ENCODE measurements around the gene LAIR1.
"Not testable (repeated sequence)": the region's sequence is repeated elsewhere in the genome, so short reads cannot be mapped to it uniquely, and the experiment has no call there.

LAIR1 gene

GRCh38 chr19:54376610-54377285, 12.0 kb upstream of the LAIR1 start:
- DNase-seq (ENCODE audit: low read depth), result no peak

DNA sequence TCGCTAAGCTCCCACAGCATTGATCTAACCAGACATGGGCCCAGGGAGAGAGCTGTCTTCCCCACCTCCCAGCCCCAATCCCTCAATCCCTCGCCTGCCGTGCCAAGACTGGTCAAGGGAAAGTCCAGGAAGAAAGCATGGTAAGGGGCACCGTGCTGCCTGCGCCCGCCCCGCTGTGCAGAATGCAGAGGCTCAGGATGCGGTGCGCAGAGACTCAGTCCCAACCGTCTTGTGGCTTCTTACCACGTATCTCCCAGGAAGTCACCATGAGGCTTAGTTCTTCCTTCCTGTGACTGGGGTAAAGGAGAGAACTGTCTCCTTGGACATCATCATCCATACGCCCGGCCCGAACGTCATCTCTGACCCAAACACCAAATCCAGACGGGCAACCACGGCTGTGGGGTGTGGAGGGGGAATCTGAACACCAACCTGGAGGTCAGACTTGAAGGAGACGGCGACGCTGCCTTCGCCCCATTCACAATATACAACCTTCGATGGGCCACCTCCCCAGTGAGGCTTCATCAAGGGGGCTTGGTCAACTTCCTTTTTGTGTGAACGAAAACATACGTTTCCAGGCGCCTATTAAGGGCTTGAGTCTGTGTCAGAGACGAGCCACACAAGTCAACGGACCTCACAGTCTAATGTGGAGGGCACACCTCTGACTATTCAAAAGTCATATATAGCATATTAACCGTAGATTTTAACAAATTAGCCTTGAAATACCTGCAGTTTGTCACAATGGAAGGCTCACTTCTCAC, 10.6 kb upstream of the LAIR1 start:
- not testable (repeated sequence) for DNase-seq (ENCODE audit: low read depth)

DNA sequence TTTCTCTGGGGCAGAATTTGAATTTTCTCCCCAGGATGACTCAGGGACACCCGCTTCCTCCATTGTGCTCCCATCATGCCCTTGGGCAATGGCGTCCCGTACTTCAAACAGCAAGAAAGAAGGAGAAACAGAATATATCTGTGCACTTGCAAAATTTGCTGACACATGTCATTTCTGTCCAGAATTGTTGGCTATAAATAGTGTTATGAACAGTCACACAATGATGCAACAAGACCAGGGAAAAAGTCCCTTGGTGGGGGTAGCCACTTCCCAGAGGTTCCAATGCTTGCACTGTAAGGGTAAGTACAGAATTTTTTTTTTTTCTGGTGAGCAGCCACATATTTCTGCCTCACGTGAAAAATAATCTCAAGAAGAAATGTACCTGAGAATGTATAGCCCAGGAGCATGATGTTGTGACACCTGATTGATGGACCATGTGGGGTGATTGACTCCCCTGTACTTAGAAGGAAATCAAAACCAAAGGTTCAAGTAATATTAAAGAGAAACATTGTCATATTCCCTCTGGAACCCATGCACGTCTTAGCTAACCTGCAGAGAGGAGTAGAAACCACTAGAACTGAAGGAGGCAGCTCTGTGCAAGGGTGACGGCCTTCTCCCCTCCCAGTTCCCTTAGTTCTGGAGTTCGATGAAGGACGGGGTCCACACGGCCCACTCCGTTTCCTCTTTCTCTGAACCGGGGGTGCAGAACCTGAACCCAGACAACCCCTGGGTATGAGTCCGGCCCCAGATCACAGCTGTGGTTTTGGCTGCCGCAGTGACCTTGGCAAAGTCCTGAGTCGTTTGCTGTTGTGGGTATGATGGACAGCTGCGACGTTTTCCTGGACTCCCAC, 9.3 kb upstream of the LAIR1 start:
- no peak for DNase-seq (ENCODE audit: low read depth)

GRCh38 chr19:54371453-54371852, 6.7 kb upstream of the LAIR1 start:
- not testable (repeated sequence) for DNase-seq (ENCODE audit: low read depth)

DNA sequence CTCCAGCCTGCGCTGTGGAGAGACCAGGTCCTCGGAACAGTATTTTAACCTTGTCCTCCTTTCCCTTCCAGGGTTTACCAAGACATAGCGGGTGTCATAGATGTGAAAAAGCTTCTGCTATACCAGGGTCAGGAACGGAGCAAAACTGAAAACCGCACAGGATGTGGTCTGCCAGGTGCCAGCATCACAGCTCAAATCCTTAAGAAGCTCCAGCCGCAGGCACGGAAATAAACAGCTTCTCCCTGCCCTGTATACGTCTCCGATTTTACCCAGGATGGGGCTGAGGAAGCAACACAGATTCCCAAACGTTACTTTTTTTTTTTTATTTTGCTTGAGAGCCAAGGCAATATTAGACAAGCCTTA, 5.7 kb upstream of the LAIR1 start:
- DNase-seq (ENCODE audit: low read depth), result not testable (repeated sequence)

DNA sequence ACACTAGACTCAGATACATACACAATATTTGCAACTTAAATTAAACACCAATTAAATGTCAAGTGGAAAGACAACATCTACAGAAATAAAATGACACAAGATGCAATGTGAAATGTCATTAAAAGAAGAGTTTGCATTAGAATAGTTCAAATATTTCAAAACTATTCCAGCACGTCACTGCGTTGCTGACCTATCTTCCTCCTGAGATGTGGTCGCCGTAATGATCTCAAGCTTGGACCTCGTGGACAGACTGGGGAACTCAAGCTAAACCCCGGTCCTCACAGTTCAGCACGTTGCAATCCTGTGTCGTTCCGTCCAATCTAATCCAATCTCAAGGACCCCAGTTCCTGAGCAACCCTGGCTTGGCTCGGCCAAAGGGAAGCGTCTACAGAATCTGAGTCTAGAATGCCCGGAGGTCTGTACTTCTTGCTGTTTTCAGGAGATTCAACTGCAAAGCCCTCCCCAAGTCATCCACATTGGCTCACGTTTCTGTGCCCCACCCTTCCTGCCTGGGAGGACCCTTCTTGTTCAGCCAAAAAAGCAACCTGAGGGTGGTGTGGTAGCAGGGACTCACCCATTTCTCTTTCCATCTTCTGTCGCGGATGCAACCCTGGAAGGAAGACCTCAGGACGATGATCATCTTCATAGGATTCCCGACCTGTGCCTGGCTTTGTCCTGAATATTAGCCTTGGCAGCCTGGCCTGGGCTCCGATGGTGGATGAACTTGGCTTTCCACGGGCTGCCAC, 5.1 kb upstream of the LAIR1 start:
- not testable (repeated sequence) for DNase-seq (ENCODE audit: low read depth)

GRCh38 chr19:54369082-54369687, 4.5 kb upstream of the LAIR1 start:
- DNase-seq (ENCODE audit: low read depth), result no peak

DNA sequence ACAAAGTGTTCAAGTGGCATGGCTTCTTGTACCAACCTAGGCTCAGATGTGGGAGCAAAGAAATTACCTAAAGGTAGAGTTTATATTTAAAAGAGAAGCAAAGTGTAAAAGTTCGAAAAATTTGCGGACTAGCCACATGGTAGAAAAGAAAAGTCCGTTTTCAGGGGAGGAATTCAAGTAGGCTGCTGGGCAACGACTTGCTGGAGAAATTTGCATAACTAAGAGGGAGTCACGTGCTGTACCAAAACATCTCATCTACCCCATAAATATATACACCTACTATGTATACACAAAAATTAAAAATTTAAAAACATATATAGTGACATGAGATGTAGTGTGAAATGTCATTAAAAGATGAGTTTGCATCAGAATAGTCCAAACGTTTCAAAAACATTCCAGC, 2.1 kb upstream of the LAIR1 start:
- no peak for DNase-seq (ENCODE audit: low read depth)

DNA sequence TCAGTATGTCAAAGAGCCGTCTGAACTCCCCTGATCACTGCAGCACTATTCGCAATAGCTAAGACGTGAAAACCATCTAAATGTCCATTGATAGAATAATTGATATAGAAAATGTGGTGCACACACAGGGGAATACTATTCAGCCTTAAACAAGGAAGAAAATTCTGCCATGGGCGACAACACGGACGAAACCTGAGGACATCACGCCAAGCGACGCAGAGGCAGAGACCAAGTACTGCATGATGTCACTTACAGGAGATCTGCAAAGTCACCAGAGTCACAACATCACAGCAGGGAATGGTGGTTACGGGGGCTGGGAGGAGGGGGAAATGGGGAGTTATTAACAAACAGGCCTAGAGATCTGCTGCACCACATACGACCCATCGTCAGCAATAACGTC, 1.1 kb upstream of the LAIR1 start:
- DNase-seq (ENCODE audit: low read depth), result not testable (repeated sequence)

DNA sequence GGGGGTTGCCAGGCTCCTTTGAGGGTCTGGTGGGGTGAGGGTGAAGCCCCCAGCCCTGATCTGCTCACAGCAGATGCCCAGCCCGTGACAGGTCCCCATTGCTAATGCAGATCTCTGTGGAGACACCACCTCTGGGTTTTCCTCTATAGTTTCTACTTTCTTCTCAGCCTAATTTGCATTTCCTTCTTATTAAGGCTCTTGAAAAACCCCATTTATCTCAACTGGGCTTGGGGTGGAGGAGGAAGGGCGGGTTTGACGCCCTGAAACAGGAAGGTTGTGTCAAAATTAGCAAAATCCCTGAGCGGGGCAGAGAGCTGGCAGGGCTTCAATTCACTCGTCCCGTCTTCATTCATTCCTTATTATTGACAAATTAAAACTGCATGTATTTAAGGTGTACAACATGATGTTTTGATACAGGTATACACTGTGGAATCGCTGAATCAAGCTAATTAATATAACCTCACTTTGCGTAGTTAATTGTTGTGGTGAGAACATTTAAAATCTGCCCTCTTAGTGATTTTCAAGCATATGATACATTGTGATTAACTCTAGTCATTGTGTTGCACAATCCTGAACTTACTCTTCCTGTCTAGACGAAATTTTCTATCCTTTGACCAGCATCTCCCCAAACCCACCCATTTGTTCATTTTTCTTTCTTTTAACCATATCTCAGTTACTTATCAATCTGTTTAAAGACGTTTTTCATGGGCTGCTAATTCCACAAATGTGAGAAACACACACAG, 2.9 kb downstream of the LAIR1 start:
- DNase-seq (ENCODE audit: low read depth), result not testable (repeated sequence)

DNA sequence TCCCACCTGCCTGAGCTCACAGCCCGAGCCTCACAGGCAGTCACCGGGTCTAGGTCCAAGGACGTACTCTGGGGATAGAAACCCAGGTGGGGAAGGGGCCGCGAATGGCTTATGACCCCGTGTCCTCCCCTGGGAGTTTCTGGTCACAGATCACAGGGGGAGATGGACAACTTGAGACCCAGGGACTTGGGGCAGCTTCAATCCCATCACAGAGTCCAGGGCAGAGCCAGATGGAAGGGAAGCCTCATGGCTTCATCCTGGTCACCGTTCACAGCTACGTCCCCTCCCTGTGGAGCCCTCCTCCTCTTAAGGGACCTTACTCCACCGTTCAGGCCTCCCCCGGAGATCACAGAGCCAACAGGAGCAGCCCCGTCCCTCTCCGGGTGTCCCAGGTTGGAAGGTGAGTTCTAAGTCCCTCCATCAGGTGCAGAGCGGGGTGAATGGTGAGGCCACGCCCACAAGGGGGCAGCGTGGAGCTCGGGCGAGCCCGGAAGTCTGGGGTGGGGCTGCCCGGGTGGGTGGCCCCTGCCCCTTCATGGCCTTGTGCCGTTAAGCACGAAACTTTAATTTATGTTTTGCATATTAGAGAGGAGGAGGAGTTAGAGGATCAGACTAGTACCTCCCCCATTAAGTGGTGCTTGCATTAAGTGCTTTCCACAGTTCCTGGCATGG, 5.4 kb downstream of the LAIR1 start:
- peak; percentile 30 for DNase-seq (ENCODE audit: low read depth)

GRCh38 chr19:54357381-54357780, 7.3 kb downstream of the LAIR1 start:
- DNase-seq (ENCODE audit: low read depth), result no peak

GRCh38 chr19:54356444-54357056, 8.2 kb downstream of the LAIR1 start:
- DNase-seq (ENCODE audit: low read depth), result no peak

- DNase-seq (ENCODE audit: low read depth), result no peak
Observed at GRCh38 chr19:54355675-54356074, 9.1 kb downstream of the LAIR1 start.

DNA sequence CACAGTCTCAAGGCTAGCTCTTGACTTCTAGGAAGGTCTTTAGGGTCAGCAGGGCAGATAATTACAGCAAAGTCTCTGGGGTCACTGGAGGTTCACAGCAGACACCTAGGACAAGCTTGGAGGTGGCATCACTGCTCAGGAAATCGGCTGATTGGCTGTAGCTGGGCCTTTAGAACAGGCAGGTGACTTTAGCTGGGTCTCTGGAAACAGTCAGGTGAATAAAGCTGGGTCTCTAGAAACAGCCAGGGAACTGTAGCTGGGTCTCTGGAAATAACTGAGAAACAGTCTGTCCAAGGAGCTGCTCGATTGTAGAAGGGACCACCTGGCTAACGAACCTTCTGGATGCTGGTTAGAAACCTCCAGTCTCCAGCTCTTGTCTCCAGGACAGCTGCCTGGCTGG, 10.0 kb downstream of the LAIR1 start:
- DNase-seq (ENCODE audit: low read depth), result no peak

DNA sequence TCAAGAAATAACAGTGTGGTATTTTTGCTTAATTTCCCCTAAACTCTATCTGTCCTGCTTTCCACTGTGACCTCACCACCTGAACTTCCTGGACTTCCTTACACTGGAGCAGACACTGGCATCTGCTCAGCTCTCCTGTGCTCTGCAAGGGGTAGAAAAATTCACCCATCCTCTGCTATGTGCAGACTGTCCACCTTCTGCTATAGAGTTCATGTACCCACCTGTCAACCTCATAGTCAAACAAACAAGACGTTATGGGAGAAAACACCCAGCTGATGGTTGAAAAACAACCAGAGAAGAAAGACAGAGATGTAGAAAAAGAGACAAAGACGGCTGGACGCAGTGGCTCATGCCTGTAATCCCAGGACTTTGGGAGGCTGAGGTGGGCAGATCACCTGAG, 12.2 kb downstream of the LAIR1 start:
- DNase-seq (ENCODE audit: low read depth), result no peak

DNA sequence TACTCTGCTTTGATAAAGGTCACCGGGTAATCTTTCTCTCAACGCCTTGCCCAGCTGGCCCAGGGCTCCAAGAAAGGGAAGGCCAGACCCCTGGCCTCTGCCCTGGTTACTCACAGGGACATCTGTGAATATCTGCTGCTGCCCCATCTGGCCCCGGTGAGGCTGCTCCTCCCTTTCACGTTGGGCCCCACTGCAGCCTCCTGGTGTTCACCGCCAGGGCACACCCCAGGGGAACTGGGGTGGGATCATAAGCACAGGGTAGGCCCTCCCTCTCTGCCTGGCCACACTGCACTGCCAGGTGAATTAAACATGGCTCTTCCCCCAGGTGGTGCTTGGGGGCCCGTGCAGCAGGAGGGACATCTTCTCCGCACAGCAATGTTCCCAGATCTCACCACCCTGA, 12.7 kb downstream of the LAIR1 start:
- DNase-seq (ENCODE audit: low read depth), result no peak

DNA sequence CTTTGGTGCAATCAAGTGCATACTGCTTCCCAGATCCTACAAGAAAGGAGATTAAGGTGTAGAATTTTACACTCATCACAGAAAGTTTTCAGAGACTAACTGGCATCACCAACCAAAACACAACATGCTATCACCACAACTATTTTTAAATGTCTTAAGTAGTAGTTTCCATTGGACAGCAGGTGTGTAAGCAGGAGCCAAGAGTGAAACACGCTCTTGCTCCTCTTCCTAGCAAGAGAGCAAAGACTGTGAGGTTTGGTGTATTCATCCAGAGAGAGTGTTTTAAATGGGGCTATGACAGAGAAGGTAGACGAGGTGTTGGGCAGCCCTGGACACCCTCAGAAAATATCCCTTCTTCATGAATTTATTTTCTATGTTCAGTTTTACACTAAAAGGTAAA, 13.3 kb downstream of the LAIR1 start:
- DNase-seq (ENCODE audit: low read depth), result no peak

DNA sequence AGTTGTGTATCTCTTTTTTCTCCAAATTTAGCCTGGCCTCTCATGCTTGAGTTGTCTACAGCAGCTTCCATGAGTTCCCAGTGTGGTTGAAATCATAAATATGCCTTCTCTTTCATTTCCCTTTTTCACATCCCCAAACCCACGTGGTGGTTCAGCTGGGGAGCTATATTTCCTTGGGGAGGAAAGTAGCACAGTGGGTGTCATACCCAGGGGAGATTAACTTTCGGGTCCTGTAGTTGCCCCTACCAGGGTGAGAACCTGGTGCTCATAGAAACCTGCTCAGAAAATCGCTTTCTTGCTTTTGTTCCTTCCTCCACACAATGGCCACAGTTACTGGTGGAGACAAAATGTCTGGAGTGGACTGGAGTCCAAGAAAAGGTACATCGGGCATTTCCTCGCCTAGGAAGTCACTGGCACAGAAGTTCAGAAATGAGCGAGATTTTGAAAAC, 18.8 kb downstream of the LAIR1 start:
- DNase-seq (ENCODE audit: low read depth), result no peak

DNA sequence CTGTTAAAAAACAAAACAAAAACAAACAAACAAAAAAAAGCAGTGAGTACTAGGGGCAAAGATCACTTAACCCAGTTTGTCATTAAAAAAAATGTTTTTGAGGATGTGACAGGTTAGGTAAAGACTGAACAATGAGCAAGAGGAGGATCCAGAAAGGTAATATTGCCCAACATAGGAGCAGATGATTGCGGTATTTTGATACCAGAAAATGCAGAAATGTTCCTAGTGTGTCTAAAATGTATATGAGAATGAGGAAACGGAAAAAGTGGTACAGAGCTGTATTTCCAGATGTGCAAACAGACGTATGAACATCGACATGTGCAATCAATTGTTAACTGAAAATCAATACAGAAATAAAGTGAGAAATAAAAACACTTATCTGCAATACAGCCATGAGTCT, 20.9 kb downstream of the LAIR1 start:
- no peak for DNase-seq (ENCODE audit: low read depth)

All from stimulated activated CD8-positive, alpha-beta memory T cell treated with anti-CD3 and anti-CD28 coated beads, Interleukin-15, amount 100 ng/mL, for 24 hours (primary cell).